K562 treated with DMSO at 1 percent for 12 hours (cell line): ENCODE measurements around the gene MTARC1. TPM values are rescaled to one million over a fixed set of nuclear protein-coding genes. Genes with fewer than 3 reads are reported as not detected.

Experiments
- total RNA-seq: library from RNA; unstranded; fragments of 300-600 nt; gene quantifications from 2 replicates; pipeline ENCODE4 v1.2.3, GENCODE V29; 2022; ENCODE audit not compliant: insufficient read depth

Gene MTARC1
- not detected in 2 replicates for total RNA-seq

GRCh38 chr1:220786337-220787068 is at the start of gene MTARC1:
Gene MTARC1, plus strand, starts transcription at chr1:220786913. Its CDS starts 32 bp downstream, at chr1:220786945.

GRCh38 chr1:220748089-220748934 is 38.4 kb upstream of the MTARC1 start, which contains the start of gene MTARC2:
Gene MTARC2, plus strand, starts transcription at chr1:220748322. Its CDS starts 210 bp downstream, at chr1:220748532.

Other genes starting within 250 kb of the MTARC1 start
- gene C1orf115, start 96.5 kb upstream of the MTARC1 start, total RNA-seq, result not detected in 2 replicates
- gene MTARC2, start 38.6 kb upstream of the MTARC1 start, total RNA-seq, result not detected in 2 replicates
- gene HLX, start 92.5 kb downstream of the MTARC1 start, total RNA-seq, result 3.0 and 3.8 TPM in 2 replicates